Measurements from ENCODE around the gene LRRC49. TPM values are rescaled to one million over a fixed set of nuclear protein-coding genes. Genes with fewer than 3 reads are reported as not detected.
A peak's percentile ranks its signal among the peaks of the same experiment; 100 is the strongest.
"Not testable (repeated sequence)": the region's sequence is repeated elsewhere in the genome, so short reads cannot be mapped to it uniquely, and the experiment has no call there.

LRRC49 gene
- total RNA-seq, 6 experiments from 2014 or later, result 6.2 to 13.4 (median 10.2) TPM

DNA sequence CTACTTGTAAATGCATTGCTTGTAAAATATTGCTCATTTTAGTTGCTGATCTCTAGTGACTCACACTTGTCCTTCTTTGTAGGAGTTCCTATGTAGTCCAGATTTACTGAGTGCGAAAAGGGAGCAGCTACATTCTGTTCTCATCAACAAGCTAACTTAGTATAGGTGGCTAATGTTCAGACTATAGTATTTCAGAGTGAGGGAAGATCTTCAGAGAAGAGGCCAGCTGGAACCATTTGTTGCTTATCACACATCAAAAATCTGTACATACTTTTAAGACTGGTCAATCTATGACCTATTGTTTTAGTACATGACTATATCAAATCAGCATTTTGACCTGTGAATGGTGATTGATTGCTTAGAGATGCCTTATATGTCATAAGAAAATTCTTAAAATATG, 151.4 kb downstream of the LRRC49 start:
- Mint-ChIP-seq H3K9me3 (peaks cover 6% of the 10 kb centered on the region; the same call in 1 of the 2 replicates), H3K4me3 (peak overlapping the region; percentile 11; the same call in 1 of the 2 replicates), H3K4me1 (ENCODE audit: low read depth) (peaks cover 61% of the 10 kb centered on the region), H3K36me3 (ENCODE audit: low read depth) (peaks cover 11% of the 10 kb centered on the region), H3K27me3 (ENCODE audit: insufficient read depth) (peaks cover 2% of the 10 kb centered on the region; the same call in 1 of the 2 replicates), H3K27ac (peak overlapping the region; percentile 61)
- DNase-seq, result peak; percentile 72
- no peak for TF ChIP-seq CTCF (IDR thresholded peaks at IDR 0.05)

DNA sequence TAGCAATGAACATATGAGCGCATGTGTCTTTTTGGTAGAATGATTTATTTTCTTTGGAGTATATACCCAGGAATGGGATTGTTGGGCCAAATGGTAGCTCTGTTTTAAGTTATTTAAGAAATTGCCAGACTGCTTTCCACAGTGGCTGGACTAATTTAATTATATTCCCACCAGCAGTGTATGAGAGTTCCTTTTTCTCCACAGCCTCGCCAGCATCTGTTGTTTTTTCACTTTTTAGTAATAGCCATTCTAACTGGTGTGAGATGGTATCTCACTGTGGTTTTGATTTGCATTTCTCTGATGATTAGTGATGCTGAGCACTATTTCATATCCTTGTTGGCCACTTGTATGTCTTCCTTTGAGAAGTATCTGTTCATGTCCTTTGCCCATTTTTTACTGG, 153.5 kb downstream of the LRRC49 start:
- not testable (repeated sequence) for H3K27me3 Mint-ChIP-seq (ENCODE audit: insufficient read depth); H3K27ac Mint-ChIP-seq; H3K4me3 Mint-ChIP-seq; H3K9me3 Mint-ChIP-seq; DNase-seq
- Mint-ChIP-seq H3K36me3 (ENCODE audit: low read depth) (peaks cover 12% of the 10 kb centered on the region), H3K4me1 (ENCODE audit: low read depth) (peaks cover 83% of the 10 kb centered on the region)

DNA sequence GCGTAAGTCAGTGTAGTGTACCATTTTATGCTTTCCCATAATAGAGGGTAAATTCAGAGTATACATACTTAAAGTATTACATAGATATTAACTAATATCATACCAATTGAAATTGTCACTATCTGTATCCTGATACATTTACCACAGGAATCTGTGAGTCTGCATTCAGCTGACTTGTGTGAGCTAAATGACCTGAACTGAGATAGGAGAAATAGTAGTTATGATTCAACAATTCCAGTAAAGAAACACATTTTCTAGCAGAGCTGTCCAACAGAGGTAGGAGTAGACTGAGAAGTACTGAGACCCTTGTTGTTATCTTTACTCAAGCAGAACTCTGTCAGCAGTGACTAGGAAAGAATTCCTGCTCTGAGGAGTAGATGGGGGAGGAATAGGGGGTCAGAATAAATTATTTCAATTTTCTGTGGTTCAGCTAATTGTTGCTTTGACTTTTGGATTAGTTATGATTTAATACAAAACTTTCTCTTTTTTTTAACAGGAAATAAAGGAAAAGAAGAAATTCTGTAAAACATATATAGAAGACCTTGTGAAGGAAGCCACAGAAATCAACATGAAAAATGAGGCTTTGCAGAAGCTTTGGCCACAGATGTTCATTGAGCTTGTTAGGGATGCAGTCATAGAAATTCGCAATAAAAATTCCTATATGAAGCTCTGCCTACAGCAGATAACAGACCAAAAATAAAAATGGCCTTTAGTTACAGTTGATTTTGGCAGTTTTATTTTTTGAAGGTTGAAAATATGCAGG, 156.5 kb downstream of the LRRC49 start:
- DNase-seq, result peak; percentile 91
- Mint-ChIP-seq H3K27me3 (ENCODE audit: insufficient read depth) (0 out of 2 replicates have a peak, but pooled peaks cover 2% of the 10 kb centered on the region), H3K4me3 (peak overlapping the region; percentile 64), H3K4me1 (ENCODE audit: low read depth) (peaks cover 84% of the 10 kb centered on the region), H3K27ac (peak overlapping the region; percentile 84), H3K9me3 (peaks cover 6% of the 10 kb centered on the region; the same call in 1 of the 2 replicates), H3K36me3 (ENCODE audit: low read depth) (peaks cover 27% of the 10 kb centered on the region)
- TF ChIP-seq CTCF (IDR thresholded peaks at IDR 0.05), result no peak

- DNase-seq, result peak; percentile 23
- peak overlapping the region; percentile 84 for H3K27ac Mint-ChIP-seq
- H3K4me3 Mint-ChIP-seq, result peak overlapping the region; percentile 31
- peaks cover 86% of the 10 kb centered on the region for H3K4me1 Mint-ChIP-seq (ENCODE audit: low read depth)
- peaks cover 28% of the 10 kb centered on the region for H3K36me3 Mint-ChIP-seq (ENCODE audit: low read depth)
- TF ChIP-seq CTCF (IDR thresholded peaks at IDR 0.05), result no peak
- 0 out of 2 replicates have a peak, but pooled peaks cover 2% of the 10 kb centered on the region for H3K27me3 Mint-ChIP-seq (ENCODE audit: insufficient read depth)
- H3K9me3 Mint-ChIP-seq, result peaks cover 6% of the 10 kb centered on the region; the same call in 1 of the 2 replicates
Observed at GRCh38 chr15:71049706-71050422, 157.2 kb downstream of the LRRC49 start.

DNA sequence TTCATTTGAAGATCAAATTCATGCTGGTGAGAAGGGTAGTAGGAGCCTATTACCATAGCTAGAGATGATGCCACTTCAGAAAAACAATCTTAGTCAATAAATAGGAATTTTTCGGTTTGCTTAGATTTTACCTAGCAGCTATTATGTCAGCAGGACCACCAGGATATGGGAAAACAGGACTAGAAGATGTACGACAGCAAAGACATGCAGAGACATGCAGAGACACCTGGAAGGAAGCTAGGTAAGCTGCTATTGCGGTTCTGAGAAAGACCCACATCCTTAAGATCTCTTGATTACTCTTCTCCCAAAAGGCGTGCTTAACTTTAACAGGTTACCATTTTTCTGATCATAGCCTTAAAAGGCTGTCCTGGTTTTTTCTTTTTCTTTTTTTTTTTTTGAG, 157.8 kb downstream of the LRRC49 start:
- DNase-seq, result no peak
- Mint-ChIP-seq H3K4me1 (ENCODE audit: low read depth) (peaks cover 92% of the 10 kb centered on the region), H3K27me3 (ENCODE audit: insufficient read depth) (0 out of 2 replicates have a peak, but pooled peaks cover 2% of the 10 kb centered on the region), H3K9me3 (peaks cover 6% of the 10 kb centered on the region; the same call in 1 of the 2 replicates), H3K27ac (peak overlapping the region; percentile 84), H3K4me3 (no peak overlapping the region), H3K36me3 (ENCODE audit: low read depth) (peaks cover 28% of the 10 kb centered on the region)
- no peak for TF ChIP-seq CTCF (IDR thresholded peaks at IDR 0.05)
